Measurements from ENCODE around the gene TLCD2. TPM values are rescaled to one million over a fixed set of nuclear protein-coding genes. Genes with fewer than 3 reads are reported as not detected.

Gene TLCD2
- total RNA-seq, 1 experiment from 2014 or later, result 12.0 TPM

- TF ChIP-seq CTCF (IDR thresholded peaks at IDR 0.05; ENCODE audit: insufficient read depth in 1 of 2, low read depth in 1 of 2, low read length in 1 of 2, severe bottlenecking in 1 of 2, unreplicated experiment in 1 of 2), result no peak
- Mint-ChIP-seq H3K27ac (ENCODE audit: unreplicated experiment) (no peak overlapping the region), H3K4me1 (ENCODE audit: low read depth, unreplicated experiment) (no peaks in the 10 kb centered on the region), H3K9me3 (ENCODE audit: unreplicated experiment) (no peaks in the 10 kb centered on the region), H3K27me3 (ENCODE audit: insufficient read depth, unreplicated experiment) (no peaks in the 10 kb centered on the region), H3K36me3 (ENCODE audit: insufficient read depth, unreplicated experiment) (peaks cover 11% of the 10 kb centered on the region), H3K4me3 (ENCODE audit: unreplicated experiment) (no peak overlapping the region)
- no peak overlapping the region for H3K4me3 ChIP-seq (ENCODE audit: low read depth, low read length)
- BruUV-seq (replicated peaks), result no TSS peak
- CTCF ChIA-PET, result interaction anchor here (0.7 kb wide), 1 partner anchor 35 kb away, joined by 3 read pairs; no protein-coding TSS in a partner anchor
- no peaks in the 10 kb centered on the region; the same call in 1 of the 2 replicates for H3K4me1 ChIP-seq
- H3K36me3 ChIP-seq (ENCODE audit: control insufficient read depth, insufficient read depth, low read length), result no peaks in the 10 kb centered on the region
- no peak for DNase-seq
- H3K9me3 ChIP-seq, result no peaks in the 10 kb centered on the region
- POLR2A ChIA-PET, result interaction anchor here (0.6 kb wide), 1 partner anchor 17 kb away, joined by 3 read pairs; no protein-coding TSS in a partner anchor
- no peaks in the 10 kb centered on the region for H3K27me3 ChIP-seq (replicated peaks; ENCODE audit: control insufficient read depth, insufficient read depth, low read length)
- intact Hi-C loops (cut with micrococcal nuclease; ENCODE audit: unreplicated experiment), result no loop called here
Measured at GRCh38 chr17:1755827-1756262, 45.7 kb upstream of the TLCD2 start.

GRCh38 chr17:1755252-1755826 is 45.2 kb upstream of the TLCD2 start:
- Histone ChIP-seq H3K4me3 (ENCODE audit: low read depth, low read length) (no peak overlapping the region), H3K36me3 (ENCODE audit: control insufficient read depth, insufficient read depth, low read length) (no peaks in the 10 kb centered on the region), H3K9me3 (no peaks in the 10 kb centered on the region), H3K27me3 (replicated peaks; ENCODE audit: control insufficient read depth, insufficient read depth, low read length) (no peaks in the 10 kb centered on the region), H3K4me1 (no peaks in the 10 kb centered on the region; the same call in 1 of the 2 replicates)
- no peak overlapping the region for H3K4me3 Mint-ChIP-seq (ENCODE audit: unreplicated experiment)
- ChIA-PET POLR2A (interaction anchor here (0.6 kb wide), 1 partner anchor 17 kb away, joined by 3 read pairs; no protein-coding TSS in a partner anchor), CTCF (interaction anchor here (0.6 kb wide), 1 partner anchor 548 kb away, joined by 11 read pairs; the partner anchor contains the start of genes SMG6 and SRR)
- DNase-seq, result no peak
- TF ChIP-seq CTCF (IDR thresholded peaks at IDR 0.05; ENCODE audit: insufficient read depth in 1 of 2, low read depth in 1 of 2, low read length in 1 of 2, severe bottlenecking in 1 of 2, unreplicated experiment in 1 of 2), result no peak
- BruUV-seq (replicated peaks), result no TSS peak
- intact Hi-C loops (cut with micrococcal nuclease; ENCODE audit: unreplicated experiment), result no loop called here
- H3K27me3 Mint-ChIP-seq (ENCODE audit: insufficient read depth, unreplicated experiment), result no peaks in the 10 kb centered on the region
- no peak overlapping the region for H3K27ac Mint-ChIP-seq (ENCODE audit: unreplicated experiment)
- H3K36me3 Mint-ChIP-seq (ENCODE audit: insufficient read depth, unreplicated experiment), result peaks cover 11% of the 10 kb centered on the region
- no peaks in the 10 kb centered on the region for H3K4me1 Mint-ChIP-seq (ENCODE audit: low read depth, unreplicated experiment)
- no peaks in the 10 kb centered on the region for H3K9me3 Mint-ChIP-seq (ENCODE audit: unreplicated experiment)

- ChIA-PET POLR2A (interaction anchor here (1.0 kb wide), 1 partner anchor 38 kb away, joined by 3 read pairs; no protein-coding TSS in a partner anchor), CTCF (interaction anchor here (0.6 kb wide), 1 partner anchor 549 kb away, joined by 11 read pairs; the partner anchor contains the start of genes SMG6 and SRR)
- no peak for TF ChIP-seq CTCF (IDR thresholded peaks at IDR 0.05; ENCODE audit: insufficient read depth in 1 of 2, low read depth in 1 of 2, low read length in 1 of 2, severe bottlenecking in 1 of 2, unreplicated experiment in 1 of 2)
- no peak for DNase-seq
- Histone ChIP-seq H3K4me3 (ENCODE audit: low read depth, low read length) (no peak overlapping the region), H3K9me3 (no peaks in the 10 kb centered on the region), H3K4me1 (no peaks in the 10 kb centered on the region; the same call in 1 of the 2 replicates), H3K27me3 (replicated peaks; ENCODE audit: control insufficient read depth, insufficient read depth, low read length) (no peaks in the 10 kb centered on the region), H3K36me3 (ENCODE audit: control insufficient read depth, insufficient read depth, low read length) (no peaks in the 10 kb centered on the region)
- Mint-ChIP-seq H3K36me3 (ENCODE audit: insufficient read depth, unreplicated experiment) (peaks cover 11% of the 10 kb centered on the region), H3K4me1 (ENCODE audit: low read depth, unreplicated experiment) (no peaks in the 10 kb centered on the region), H3K27me3 (ENCODE audit: insufficient read depth, unreplicated experiment) (no peaks in the 10 kb centered on the region), H3K9me3 (ENCODE audit: unreplicated experiment) (no peaks in the 10 kb centered on the region), H3K27ac (ENCODE audit: unreplicated experiment) (no peak overlapping the region), H3K4me3 (ENCODE audit: unreplicated experiment) (no peak overlapping the region)
- intact Hi-C loops (cut with micrococcal nuclease; ENCODE audit: unreplicated experiment), result no loop called here
- BruUV-seq (replicated peaks), result TSS peak; percentile 85
Measured at GRCh38 chr17:1754430-1755112, 44.4 kb upstream of the TLCD2 start.
